Aortic smooth muscle cell (primary cell): ENCODE measurements around the gene RNF10. TPM values are rescaled to one million over a fixed set of nuclear protein-coding genes. Genes with fewer than 3 reads are reported as not detected.

Source experiments
- total RNA-seq: library from RNA; depleted of rRNA; stranded (reverse); fragments of >200 nt; gene quantifications from 2 replicates; pipeline ENCODE4 v1.2.3, GENCODE V29; 2014

The RNF10 gene
- total RNA-seq, result 132 and 182 TPM in 2 replicates

GRCh38 chr12:120534203-120534702 is at the start of gene RNF10:
RNF10 (plus strand) TSS chr12:120534356; CDS start chr12:120534812, 456 bp downstream.

DNA sequence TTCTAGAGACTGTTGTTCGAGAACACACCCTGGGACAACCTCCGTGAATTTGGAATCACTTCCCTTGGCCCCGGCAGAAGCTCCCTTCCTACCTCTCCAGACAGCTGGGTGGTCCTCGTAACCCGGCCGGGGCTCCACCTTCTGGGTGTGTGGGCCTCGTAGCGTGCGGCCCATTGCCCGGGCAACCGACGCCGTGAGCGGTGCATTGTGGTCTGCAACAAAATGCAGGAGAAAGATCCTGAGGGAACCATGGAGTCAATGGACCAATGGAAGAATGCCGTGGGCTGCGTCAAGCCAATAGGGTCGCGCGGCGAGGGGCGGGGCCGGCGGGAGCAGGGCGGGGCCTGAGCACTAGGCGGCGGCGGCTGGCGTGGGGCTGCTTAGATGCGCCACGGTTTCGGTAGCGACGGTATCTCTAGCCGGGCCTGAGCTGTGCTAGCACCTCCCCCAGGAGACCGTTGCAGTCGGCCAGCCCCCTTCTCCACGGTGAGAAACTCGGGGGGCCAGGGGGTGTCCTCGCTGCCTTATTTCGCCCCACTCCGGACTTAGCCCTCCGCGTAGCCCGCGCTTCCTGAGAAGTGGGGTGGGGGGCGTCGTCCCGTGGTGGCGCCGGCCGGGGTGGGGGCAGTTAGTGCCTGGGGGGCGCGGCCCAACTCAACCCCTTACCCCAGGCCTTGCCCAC is 38.3 kb upstream of the RNF10 start, which contains the start of gene DYNLL1:
Gene DYNLL1 (plus strand): TSS at position 383 of the 682 bp plus-strand sequence. CDS start 309 bp downstream, outside the sequence.

DNA sequence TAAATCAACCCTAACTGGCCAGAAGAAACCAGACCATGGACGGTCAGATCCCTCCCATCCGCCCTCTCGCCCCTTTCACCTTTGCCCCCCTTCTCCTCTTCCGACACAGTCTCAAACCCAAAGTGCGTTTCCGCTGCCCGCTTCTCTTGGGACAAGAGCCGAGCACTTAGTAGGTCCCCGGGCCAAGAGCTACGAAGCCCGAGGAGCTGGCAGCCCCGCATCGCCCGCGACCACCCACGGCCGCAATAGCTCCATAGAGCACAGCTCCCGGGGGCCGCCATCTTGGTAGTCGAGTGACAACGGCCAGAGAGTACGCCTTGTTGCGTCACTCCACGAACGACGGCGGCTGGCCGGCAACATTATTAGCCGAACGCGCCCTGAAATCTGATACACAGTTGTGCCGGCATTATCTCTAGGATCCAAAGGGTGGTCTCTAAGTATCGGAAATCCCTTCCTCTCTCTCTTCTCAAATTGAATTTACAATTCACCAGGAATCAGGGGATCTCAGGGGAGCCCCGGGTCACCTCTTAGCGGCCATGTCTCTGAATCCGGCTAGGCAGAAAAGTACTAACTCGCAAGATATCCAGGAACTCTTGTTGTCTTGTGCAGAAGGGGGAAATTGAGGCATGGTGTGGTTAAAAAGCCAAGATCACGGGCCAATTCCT is 5.2 kb upstream of the RNF10 start, which contains the start of gene COQ5:
Gene COQ5 (minus strand): TSS at position 298 of the 665 bp plus-strand sequence. CDS start 17 bp downstream, at position 281.

DNA sequence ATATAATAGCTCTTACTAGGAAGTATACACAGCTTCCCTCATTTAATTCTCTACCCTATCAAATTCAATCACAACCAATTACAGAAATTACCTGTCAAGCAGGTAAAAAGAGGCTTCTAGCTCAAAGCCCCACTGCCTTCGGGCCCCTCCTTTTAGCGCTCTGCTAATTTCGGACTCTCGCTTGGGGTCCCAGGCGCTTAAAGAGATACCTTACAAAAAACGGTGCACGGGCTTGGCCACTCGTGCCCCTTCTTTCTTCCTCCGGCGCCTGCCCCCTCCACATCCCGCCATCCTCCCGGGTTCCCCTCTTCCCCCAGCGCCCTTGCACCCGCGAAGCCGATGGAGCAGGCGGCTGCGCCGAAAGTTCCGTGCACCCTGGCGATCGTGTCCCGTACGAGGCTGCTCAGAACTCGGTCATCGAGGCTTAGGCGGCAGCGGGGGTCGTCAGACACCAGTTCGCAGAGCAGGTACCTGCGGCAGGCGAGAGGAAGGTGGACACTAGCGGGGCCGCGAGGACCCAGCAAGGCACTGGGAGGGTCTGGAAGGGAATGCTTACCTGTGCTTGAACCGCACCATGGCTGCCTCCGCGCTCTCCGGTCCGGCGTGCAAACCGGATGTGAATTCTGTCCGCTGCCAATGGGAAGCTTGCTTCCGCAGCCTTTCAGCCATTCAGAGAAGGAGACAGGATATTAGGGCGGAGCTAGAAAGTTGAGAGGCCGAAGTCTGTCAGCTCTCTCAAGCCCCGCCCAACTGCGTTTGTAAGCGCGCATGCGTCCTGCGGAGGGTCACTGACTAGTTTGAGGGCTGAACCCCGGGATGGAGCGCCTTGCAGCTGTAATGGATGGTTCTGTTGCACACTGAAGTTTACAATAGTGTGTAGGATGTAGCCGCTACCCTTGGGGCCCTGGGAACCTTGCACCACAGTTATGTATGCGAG is 46.9 kb downstream of the RNF10 start, which contains the start of gene POP5:
Gene POP5 (minus strand): TSS at position 616 of the 937 bp plus-strand sequence. CDS start 40 bp downstream, at position 576.

Other genes starting within 250 kb of the RNF10 start
- gene RNU4-2, start 242.5 kb upstream of the RNF10 start, total RNA-seq, result under 0.01 TPM in 2 replicates
- under 0.01 TPM in 1 of 2 replicates, not detected in the other for gene RNU4-1, start 241.1 kb upstream of the RNF10 start, total RNA-seq
- gene SIRT4, start 232.0 kb upstream of the RNF10 start, total RNA-seq, result 0.79 and 0.87 TPM in 2 replicates
- 0.25 TPM in 1 of 2 replicates, not detected in the other for gene PLA2G1B, start 206.6 kb upstream of the RNF10 start, total RNA-seq
- not detected in 2 replicates for gene MSI1, start 165.2 kb upstream of the RNF10 start, total RNA-seq
- 480 and 586 TPM in 2 replicates for gene COX6A1, start 96.2 kb upstream of the RNF10 start, total RNA-seq
- 17.6 and 19.0 TPM in 2 replicates for gene TRIAP1, start 88.0 kb upstream of the RNF10 start, total RNA-seq
- 18.6 and 19.8 TPM in 2 replicates for gene GATC, start 87.9 kb upstream of the RNF10 start, total RNA-seq
- gene SRSF9, start 64.6 kb upstream of the RNF10 start, total RNA-seq, result 151 and 223 TPM in 2 replicates
- gene DYNLL1, start 38.2 kb upstream of the RNF10 start, total RNA-seq, result 377 and 386 TPM in 2 replicates
- 27.9 and 33.1 TPM in 2 replicates for gene COQ5, start 5.2 kb upstream of the RNF10 start, total RNA-seq
- 34.0 and 54.2 TPM in 2 replicates for gene POP5, start 47.0 kb downstream of the RNF10 start, total RNA-seq
- 0.06 and 0.26 TPM in 2 replicates for gene CABP1, start 106.3 kb downstream of the RNF10 start, total RNA-seq
- gene MLEC, start 152.8 kb downstream of the RNF10 start, total RNA-seq, result 87.0 and 105 TPM in 2 replicates
- gene UNC119B, start 176.1 kb downstream of the RNF10 start, total RNA-seq, result 17.5 and 18.8 TPM in 2 replicates
- gene ACADS, start 191.5 kb downstream of the RNF10 start, total RNA-seq, result 9.4 and 10.0 TPM in 2 replicates